HG02759 (cell line): Measurements from ENCODE around the gene OPRL1.
"Not testable (repeated sequence)": the region's sequence is repeated elsewhere in the genome, so short reads cannot be mapped to it uniquely, and the experiment has no call there.

Experiments
- ATAC-seq: cut with Tn5 transposase; IDR thresholded peaks from one replicate; pipeline ENCODE4 v1.9.1; 2021; ENCODE audit warnings: mild to moderate bottlenecking, moderate library complexity; ENCODE audit not compliant: unreplicated experiment

Gene OPRL1

DNA sequence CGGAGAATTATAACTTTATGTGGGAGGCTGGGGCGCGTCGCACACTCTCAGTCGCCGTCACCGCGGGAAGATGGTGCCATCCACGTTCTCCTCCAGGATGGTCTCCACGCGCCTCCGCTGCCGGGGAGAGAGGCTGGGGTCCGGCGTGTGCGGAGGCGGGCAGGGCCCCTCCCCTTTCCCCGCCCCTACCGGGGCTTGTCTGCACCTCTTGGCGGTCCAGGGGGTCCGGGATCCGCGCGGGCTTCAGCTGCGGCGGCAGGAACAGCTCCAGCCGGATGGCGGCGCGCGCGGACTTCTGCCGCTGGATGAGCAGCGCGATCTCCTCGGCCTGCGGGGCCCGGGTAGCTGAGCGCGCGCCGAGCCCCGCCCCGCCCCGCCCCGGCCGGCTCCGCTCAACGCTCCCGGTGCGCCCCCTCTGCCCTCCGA is 3.5 kb downstream of the OPRL1 start:
- ATAC-seq, result no peak

DNA sequence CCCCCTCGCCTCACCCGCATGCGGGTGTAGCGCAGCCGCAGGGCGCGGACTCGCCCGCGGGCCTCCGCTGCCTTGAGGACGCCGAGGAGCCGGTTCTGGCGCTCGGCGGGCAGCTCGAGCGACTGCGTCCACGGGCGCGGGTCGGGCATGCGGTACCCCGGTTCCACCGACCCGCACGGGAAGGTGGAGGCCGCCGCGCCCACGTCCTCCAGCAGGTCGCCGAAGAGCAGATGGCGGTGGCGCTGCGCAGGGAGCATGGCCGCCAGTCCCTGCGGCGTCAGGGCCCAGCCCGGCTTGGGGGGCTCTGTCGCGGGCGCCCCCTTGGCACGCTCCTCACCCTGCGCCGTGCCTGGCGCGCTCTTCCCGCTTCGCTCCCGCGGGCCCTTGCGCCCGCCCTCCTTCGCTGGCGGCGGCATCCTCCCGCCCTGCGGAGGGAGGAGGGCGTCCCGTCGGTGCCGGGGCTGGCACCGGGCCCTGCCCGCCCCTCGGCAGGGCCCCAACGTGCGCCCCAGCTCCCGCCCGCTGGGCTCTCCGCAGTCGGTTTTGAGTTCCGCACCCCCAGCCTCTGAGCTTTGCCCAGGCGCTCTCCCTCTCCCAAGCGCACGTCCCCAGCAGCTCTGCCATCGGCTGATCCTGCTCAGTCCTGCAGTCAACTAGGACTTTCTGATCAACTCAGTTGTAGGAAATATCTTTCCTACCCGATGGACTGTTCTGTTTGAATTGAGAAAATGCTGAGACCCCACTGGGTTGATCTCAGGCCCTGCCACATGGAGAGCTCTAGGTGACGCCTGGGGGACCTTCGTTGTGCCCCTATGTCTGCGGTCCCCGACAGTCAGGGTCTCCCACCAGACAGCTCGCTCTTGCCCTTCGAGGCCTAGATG is 4.2 kb downstream of the OPRL1 start, which contains the start of gene LKAAEAR1:
Gene LKAAEAR1, minus strand, starts transcription at position 595 of the 881 bp plus-strand sequence. Its CDS starts 179 bp downstream, at position 416.
- no peak for ATAC-seq

DNA sequence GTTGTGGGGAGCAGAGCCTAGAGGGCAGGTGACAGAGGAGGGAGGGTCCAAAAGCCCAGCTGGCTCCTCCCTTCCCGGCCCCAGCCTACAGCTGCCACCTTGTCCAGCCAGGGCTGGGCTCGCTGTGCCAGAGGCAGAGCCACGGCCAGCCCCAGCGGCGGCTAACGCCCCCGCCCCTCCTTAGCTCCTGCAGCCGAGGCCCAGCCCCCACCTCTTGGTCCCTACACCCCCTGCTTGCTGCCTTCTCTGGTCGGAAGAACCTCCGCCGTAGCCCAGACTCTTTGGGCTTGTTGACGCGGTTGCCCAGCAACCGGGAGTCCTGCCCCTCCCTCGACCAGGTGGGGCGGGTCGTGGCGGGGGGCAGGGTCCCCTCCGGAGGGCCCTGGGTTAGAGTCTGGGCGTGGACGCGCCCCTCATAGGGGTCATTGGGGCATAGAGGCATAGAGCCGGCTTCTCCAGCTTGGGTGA is 4.8 kb downstream of the OPRL1 start:
- ATAC-seq, result no peak

DNA sequence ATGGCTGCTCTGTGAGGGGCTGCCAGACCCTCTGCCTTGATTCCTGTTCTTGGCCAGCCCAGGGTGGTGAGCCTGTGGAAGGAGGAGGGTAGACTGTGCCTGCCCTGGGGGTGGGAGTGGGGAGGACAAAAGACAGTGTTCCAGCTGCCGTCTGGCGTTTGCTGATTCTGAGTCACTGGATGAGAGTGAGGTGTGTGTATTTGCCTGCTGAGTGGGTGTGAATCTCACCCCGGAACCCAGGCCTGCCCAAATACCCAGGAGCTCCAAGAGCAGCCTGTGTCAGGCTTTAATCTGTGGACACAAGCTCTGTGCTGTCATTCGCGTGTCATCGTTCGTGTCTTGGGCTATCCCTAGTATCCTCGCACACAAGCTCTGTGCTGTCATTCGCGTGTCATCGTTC is 6.9 kb downstream of the OPRL1 start:
- no peak for ATAC-seq

DNA sequence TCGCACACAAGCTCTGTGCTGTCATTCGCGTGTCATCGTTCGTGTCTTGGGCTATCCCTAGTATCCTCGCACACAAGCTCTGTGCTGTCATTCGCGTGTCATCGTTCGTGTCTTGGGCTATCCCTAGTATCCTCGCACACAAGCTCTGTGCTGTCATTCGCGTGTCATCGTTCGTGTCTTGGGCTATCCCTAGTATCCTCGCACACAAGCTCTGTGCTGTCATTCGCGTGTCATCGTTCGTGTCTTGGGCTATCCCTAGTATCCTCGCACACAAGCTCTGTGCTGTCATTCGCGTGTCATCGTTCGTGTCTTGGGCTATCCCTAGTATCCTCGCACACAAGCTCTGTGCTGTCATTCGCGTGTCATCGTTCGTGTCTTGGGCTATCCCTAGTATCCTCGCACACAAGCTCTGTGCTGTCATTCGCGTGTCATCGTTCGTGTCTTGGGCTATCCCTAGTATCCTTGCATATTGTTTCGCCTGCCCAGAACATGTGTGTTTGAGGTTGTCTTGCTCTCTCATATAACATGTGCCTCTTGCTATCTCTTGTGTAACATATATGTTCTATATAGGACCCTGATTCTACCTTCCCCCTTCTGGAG is 7.4 kb downstream of the OPRL1 start:
- not testable (repeated sequence) for ATAC-seq

DNA sequence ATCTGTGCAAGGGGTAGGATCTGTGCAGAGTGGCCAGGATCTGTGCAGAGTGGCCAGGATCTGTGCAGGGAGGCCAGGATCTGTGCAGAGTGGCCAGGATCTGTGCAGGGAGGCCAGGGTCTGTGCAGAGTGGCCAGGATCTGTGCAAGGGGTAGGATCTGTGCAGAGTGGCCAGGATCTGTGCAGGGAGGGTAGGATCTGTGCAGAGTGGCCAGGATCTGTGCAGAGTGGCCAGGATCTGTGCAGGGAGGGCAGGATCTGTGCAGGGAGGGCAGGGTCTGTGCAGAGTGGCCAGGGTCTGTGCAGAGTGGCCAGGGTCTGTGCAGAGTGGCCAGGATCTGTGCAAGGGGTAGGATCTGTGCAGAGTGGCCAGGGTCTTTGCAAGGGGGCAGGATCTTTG is 8.7 kb downstream of the OPRL1 start:
- not testable (repeated sequence) for ATAC-seq

DNA sequence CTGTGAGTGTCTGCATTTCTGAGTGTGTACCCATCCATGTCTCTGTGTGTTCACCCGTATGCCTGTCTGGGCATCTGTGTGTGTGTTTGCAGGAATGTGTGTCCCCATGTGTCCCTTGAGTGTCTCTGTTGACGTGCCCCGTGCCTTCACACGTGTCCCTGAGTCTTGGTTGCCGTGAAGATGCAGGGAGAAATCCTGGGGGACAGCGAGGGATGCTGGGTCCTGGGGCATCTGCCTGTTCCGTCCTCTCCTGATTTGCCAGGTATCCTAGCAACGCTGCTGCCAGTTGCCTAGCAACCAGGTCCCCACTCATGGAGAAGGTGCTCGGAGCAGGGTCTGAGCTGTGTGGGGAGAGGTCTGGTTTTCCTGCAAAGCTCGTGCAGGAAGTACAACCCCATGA is 10.3 kb downstream of the OPRL1 start:
- ATAC-seq, result no peak

DNA sequence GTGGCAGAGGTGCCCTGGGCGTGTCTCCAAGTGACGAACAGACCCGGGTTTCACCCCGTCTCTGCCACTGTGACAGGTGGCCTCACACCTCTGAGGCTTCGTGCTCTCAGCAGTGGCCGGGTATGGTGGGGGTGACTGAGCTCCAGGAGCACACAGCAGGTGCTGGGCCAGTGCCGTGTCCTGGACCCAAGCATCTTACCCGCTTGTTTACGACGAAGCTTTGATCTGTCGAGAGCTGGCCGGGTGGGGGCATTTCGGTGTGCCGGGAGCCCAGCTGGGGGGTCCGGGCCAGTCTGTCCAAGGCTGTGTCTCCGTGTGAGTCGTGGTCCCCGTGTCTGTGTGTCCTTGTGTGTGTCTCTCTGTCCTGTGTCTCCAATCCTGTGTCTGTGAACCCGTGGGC is 11.5 kb downstream of the OPRL1 start:
- no peak for ATAC-seq

DNA sequence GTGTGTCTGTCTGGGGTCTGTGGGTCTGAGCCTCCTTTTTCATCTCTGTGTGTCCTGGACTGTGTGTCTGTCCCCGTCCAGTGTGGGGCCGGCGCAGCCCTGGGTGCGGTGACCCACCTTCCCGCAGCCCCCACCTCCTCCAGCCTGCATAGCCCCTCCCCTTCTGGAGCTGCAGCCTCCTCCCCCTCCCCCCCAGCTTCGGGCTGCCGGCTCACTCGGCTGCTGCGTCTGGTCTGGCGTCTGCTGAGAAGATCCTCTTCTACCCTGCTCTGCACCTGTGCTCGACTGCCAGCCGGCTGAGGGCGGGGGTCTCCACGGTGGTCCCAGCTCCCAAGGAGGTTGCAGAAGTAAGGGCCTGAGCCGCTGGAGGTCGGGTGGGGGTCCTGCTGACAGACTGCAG is 11.9 kb downstream of the OPRL1 start:
- no peak for ATAC-seq

DNA sequence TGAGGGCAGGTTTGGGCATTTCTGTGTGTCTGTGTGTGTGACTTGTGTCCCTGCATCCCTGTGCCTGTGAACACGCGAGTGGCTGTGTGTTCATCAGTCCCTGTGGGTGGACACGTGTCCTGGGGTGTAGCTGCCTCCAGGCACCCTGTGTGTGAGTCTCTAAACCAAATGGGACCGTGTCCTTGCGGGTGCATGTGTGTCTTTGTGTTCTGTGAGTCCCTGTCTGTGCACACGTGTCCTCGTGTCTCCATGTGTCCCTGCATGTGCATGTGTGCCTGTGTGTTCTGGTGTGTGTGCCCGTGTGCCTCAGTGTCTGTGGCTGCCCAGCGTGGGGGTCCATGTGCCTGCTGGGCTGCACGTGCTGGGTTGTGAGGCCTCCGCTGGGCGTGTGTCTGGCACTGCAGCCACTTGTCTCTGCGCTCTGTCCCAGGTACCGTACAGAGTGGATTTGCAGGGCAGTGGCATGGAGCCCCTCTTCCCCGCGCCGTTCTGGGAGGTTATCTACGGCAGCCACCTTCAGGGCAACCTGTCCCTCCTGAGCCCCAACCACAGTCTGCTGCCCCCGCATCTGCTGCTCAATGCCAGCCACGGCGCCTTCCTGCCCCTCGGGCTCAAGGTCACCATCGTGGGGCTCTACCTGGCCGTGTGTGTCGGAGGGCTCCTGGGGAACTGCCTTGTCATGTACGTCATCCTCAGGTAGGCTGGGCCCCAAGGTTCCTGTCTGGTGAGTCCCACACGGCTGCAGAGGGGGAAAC is 12.6 kb downstream of the OPRL1 start:
- no peak for ATAC-seq

DNA sequence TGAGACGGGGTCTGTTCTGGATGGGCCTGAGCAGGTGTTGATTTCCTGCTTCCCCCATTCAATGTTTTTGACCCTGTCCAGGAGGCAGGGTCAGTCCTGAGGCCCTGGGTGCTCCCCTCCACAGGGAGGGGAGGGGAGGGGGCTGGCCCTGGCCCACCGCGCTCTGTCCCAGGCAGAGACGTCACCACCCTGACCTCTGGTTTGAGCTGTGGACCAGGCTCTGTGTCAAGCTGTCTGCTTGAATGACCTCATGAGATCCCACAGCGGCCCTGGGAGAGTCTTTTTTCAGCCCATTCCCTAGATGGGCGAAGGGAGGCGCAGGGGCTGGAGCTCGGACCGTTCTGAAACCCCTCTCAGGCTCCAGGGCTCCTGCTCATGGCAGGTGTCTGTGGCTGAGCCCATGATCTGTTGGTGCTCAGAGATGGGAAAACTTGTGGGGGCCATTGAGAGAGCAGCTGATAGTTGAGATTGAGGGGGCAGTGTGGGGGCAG is 13.2 kb downstream of the OPRL1 start:
- ATAC-seq, result no peak

DNA sequence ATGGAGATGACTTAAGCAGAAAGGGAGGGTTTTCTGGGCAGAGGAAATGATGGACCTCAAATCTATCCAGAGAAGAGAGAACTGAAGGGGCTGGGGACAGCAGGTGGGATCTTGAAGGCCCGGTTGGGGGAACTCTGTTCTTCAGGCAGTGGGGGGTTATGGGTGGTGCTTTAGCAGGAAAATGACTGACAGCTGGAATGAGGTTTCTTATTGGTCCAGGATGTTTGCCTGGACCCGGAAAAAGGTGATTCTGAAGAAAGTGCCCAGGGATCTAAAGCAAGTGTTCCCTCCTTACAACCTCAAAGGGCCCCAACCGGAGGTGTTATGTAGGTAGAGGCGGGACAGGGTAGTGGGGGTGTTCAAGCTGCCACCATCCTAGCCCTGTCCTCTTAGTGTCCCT is 15.6 kb downstream of the OPRL1 start:
- no peak for ATAC-seq

DNA sequence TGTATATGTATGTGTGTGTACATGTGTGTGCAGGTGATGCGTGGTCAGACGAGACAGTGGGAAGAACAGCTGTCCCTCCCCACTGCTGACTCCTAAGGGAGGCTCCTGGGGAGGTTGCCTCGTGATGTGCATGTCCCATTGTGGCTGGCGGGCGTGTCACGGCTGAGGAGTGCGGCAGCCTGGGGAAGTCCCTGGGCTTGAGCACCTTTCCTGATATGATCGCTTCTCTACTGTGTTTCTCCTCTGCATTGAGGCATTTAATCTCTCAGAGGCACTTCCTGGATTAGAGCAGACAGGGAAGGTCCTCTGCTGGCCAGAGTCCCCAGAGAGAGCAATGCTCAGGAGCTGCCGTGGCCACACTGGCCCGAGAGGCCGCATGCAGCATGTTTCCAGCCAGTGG is 16.0 kb downstream of the OPRL1 start:
- ATAC-seq, result no peak

DNA sequence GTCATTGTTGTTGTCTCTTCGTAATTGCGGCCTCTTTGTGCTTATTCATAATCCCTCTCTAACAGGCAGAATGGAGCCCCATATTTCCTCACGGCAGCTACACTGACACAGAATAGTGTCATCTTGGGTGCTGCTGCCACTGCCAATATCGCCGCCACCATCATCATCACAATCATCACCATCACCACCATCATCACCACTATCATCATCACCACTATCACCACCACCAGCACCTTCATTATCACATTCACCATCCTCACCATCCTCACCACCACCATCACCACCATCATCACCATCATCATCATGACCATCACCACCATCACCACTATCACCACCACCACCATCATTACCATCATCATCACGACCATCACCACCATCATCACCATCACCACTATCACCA is 16.7 kb downstream of the OPRL1 start:
- ATAC-seq, result no peak

DNA sequence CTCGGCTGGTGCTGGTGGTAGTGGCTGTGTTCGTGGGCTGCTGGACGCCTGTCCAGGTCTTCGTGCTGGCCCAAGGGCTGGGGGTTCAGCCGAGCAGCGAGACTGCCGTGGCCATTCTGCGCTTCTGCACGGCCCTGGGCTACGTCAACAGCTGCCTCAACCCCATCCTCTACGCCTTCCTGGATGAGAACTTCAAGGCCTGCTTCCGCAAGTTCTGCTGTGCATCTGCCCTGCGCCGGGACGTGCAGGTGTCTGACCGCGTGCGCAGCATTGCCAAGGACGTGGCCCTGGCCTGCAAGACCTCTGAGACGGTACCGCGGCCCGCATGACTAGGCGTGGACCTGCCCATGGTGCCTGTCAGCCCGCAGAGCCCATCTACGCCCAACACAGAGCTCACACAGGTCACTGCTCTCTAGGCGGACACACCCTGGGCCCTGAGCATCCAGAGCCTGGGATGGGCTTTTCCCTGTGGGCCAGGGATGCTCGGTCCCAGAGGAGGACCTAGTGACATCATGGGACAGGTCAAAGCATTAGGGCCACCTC is 18.7 kb downstream of the OPRL1 start:
- no peak for ATAC-seq

DNA sequence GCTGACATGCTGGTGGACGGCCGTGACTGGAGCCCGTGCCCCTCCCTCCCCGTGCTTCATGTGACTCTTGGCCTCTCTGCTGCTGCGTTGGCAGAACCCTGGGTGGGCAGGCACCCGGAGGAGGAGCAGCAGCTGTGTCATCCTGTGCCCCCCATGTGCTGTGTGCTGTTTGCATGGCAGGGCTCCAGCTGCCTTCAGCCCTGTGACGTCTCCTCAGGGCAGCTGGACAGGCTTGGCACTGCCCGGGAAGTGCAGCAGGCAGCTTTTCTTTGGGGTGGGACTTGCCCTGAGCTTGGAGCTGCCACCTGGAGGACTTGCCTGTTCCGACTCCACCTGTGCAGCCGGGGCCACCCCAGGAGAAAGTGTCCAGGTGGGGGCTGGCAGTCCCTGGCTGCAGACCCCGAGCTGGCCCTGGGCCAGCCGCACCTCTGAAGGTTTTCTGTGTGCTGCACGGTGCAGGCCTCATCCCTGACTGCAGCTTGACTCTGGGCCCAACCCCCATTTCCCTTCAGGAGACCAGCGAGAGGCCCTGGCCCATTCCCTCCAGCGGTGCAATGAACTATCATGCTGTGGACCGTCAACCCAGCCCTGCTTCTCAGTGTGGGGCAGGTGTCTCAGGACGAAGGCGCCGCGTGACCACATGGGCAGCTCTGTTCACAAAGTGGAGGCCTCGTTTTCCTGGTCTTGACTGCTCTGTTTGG is 19.4 kb downstream of the OPRL1 start:
- ATAC-seq, result no peak

DNA sequence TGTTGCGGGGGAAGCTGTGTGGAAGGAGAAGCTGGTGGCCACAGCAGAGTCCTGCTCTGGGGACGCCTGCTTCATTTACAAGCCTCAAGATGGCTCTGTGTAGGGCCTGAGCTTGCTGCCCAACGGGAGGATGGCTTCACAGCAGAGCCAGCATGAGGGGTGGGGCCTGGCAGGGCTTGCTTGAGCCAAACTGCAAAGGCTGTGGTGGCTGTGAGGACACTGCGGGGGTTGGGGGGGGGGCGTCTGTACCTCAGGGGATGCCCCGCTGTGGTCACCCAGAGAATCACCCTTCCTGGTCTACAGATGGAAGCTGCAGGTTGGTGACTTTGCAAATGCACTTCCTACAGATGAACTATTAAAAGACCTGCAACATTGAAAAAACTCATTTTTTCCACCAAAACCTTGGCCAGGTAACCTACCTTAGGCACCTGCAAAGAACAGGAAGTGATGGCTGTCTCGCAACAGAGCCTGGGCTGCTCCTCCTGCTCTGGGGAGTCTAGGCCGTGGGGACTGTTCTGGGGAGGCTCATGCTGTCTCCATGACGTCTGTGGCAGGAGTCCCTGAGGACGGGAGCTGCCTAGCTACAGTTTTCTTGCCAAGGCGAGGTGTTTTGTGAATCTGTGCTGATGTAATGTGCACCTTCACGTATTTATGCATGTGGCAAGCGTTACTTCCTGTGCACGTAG is 20.1 kb downstream of the OPRL1 start:
- no peak for ATAC-seq

DNA sequence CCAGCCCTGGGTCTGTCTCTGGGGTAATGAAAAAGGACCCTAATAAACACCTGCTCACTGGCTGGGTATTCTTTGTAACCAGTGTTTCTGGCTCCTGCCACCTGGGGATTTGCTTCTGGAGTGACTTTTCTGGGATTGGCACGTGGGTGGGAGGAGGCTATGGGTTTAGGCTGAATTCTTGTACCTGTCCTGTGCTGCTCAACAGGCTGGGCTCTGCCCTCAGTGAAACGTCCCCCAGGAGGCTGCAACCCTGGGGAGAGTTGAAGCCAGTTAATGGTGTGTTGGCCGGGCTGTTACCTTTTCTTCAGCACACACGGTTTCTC is 20.6 kb downstream of the OPRL1 start:
- no peak for ATAC-seq

DNA sequence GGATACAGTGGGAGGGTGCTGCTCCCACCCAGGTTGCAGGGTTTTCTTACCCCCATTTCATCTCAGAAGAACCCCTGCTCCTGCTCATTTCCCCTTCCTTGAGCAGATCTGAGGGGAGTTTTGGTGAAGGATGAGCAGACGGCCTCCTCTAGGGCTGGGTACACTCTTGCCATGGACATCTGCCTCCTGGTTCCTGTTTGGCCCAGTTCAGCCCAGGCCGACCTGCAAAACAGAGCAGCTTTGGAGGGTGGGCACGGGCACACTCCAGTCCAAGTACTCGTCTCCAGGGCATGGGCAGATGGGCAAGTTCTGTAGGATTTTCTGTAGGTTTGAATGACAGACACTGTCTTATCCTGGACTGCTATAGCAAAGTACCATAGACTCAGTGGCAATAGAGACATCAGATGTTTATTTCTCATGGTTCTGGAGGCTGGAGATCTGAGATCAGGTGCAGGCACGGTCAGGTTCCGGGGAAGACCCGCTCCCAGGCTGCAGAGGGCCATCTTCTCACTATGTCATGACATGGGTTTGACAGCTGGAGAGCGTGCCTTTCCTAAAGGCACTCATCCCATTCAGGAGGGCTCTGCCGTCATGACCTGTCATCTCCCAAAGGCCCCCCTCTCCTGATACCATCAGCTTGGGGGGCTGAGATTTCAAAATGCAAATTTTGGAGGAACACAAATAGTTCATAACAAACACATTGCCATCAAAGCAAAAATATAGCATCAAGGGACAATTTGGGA is 21.2 kb downstream of the OPRL1 start:
- ATAC-seq, result no peak
